Upper lobe of left lung (tissue), 6 donors: ENCODE data around the gene NPR2. TPM values are rescaled to one million over a fixed set of nuclear protein-coding genes. Genes with fewer than 3 reads are reported as not detected.

Source experiments
- ATAC-seq, 2 donors: fragments of 200-7000 bp; cut with Tn5 transposase; one replicate each; pipeline ENCODE4 v1.9.1; 2022; ENCODE audit warnings: mild to moderate bottlenecking in 2 of 2, moderate library complexity in 2 of 2; ENCODE audit not compliant: low FRiP score in 2 of 2
- DNase-seq, 2 donors: peaks; one replicate each; pipeline ENCODE4 v3.0.0-alpha.2; 2019 to 2020
- H3K27ac ChIP-seq, 4 donors: fragments of 200-600 bp; sonication (generic); one replicate each; pipeline ENCODE4 v1.5.1; 2016 to 2019
- H3K27me3 ChIP-seq, 4 donors: fragments of 200-600 bp; sonication (generic); one replicate each; pipeline ENCODE4 v1.5.1; 2017 to 2019
- H3K36me3 ChIP-seq, 4 donors: fragments of 200-600 bp; sonication (generic); one replicate each; pipeline ENCODE4 v1.5.1; 2016 to 2019
- H3K4me1 ChIP-seq, 4 donors: fragments of 200-600 bp; sonication (generic); one replicate each; pipeline ENCODE4 v1.5.1; 2018 to 2019
- H3K4me3 ChIP-seq, 4 donors: fragments of 200-600 bp; sonication (generic); one replicate each; pipeline ENCODE4 v1.5.1; 2017 to 2019; ENCODE audit warnings: mild to moderate bottlenecking in 2 of 4, moderate library complexity in 1 of 4
- H3K9me3 ChIP-seq, 4 donors: fragments of 200-600 bp; sonication (generic); one replicate each; pipeline ENCODE4 v1.5.1; 2018 to 2019
- CTCF ChIP-seq, 6 experiments: fragments of 450-650 bp in 4 of 6; fragments of 200-600 bp in 2 of 6; sonication (generic) in 2 of 6; IDR thresholded peaks; one replicate each; pipeline ENCODE4 v1.5.1; 2016 to 2019; ENCODE audit warnings: antibody characterized with exemption in 6 of 6
- EP300 ChIP-seq, 4 donors: sonication (generic); formaldehyde crosslinking; IDR thresholded peaks; one replicate each; pipeline ENCODE4 v1.5.1; 2017; ENCODE audit warnings: antibody characterized with exemption in 4 of 4, control low read depth in 2 of 4
- POLR2A ChIP-seq, 4 donors: fragments of 450-650 bp; IDR thresholded peaks; one replicate each; pipeline ENCODE4 v1.5.1; 2016 to 2017; ENCODE audit warnings: antibody characterized with exemption in 4 of 4, mild to moderate bottlenecking in 2 of 4
- POLR2AphosphoS5 ChIP-seq, 2 donors: sonication (generic); formaldehyde crosslinking; IDR thresholded peaks; one replicate each; pipeline ENCODE4 v1.5.1; 2017; ENCODE audit warnings: antibody characterized with exemption in 2 of 2
- WGBS, 2 donors: methylation state at CpG; one replicate each; pipeline ENCODE4 v1.1.5; 2017 to 2018; 5-methylcytosine and 5-hydroxymethylcytosine counted together
- total RNA-seq, 6 donors: library from RNA; depleted of rRNA in 4 of 6; stranded (reverse); fragments of >200 nt in 4 of 6; gene quantifications; one replicate each; pipeline versions ENCODE4 v1.1.0 to v1.2.1, GENCODE V29; 2016 to 2021
- donor health status: DM: no; HTN: no; CAD: no; lungs with moderate emphysema.
- donor health status: DM: no; HTN: yes; CAD: no; lungs with severe emphysema.

NPR2 gene
- total RNA-seq, 6 donors from 2014 or later, result 8.3 to 46.1 (median 13.1) TPM

GRCh38 chr9:35829764-35830096 lies 38.3 kb downstream of the NPR2 start:
- TF ChIP-seq EP300 (IDR thresholded peaks at IDR 0.05), result no peak
- TF ChIP-seq CTCF (IDR thresholded peaks at IDR 0.05), result no peak
- no peak for TF ChIP-seq POLR2AphosphoS5 (IDR thresholded peaks at IDR 0.05)
- TF ChIP-seq POLR2A (IDR thresholded peaks at IDR 0.05), result no peak
- ATAC-seq, result no peak
- 36 to 53% methylated on average over 2 of the region's 2 CpGs for WGBS, 2 donors
- Histone ChIP-seq H3K9me3 (no peaks in the 10 kb centered on the region), H3K36me3 (no peaks in the 10 kb centered on the region), H3K27me3 (no peaks in the 10 kb centered on the region), H3K4me3 (peak overlapping the region; percentile 75 to 88 (median 82)), H3K27ac (peak overlapping the region; percentile 92 to 97 (median 94)), H3K4me1 (peaks cover 30 to 54% (median 41%) of the 10 kb centered on the region in 4 donors)
- DNase-seq, result no peak

DNA sequence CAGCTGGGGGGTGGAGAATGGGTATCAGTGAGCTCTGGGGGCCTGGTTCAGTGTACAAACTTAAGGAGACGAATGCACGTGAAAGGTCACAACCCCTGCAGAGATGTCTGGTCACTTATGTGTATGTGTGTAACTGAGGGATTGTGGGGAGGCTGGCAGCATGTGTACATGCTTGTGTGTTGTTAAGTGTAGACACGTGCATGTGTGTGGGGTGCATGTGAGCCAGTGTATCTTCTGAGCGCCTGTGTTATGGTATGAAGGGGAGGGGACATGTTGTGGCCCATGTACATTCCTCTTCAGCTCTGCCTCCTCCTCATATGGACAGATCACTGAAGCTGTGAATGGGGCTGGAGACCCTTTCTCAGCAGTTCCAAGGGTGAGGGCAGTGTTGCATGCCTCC lies 39.6 kb downstream of the NPR2 start:
- TF ChIP-seq POLR2A (IDR thresholded peaks at IDR 0.05) (no peak), CTCF (IDR thresholded peaks at IDR 0.05) (no peak), EP300 (IDR thresholded peaks at IDR 0.05) (no peak), POLR2AphosphoS5 (IDR thresholded peaks at IDR 0.05) (no peak)
- no peaks in the 10 kb centered on the region for H3K36me3 ChIP-seq
- no peaks in the 10 kb centered on the region for H3K9me3 ChIP-seq
- no peaks in the 10 kb centered on the region for H3K27me3 ChIP-seq
- H3K4me3 ChIP-seq, result no peak overlapping the region
- H3K27ac ChIP-seq, result no peak overlapping the region
- H3K4me1 ChIP-seq, result peaks cover 40 to 54% (median 47%) of the 10 kb centered on the region in 4 donors
- DNase-seq, result no peak
- no peak for ATAC-seq
- WGBS, 2 donors, result 81 to 85% methylated on average over 4 of the region's 4 CpGs

DNA sequence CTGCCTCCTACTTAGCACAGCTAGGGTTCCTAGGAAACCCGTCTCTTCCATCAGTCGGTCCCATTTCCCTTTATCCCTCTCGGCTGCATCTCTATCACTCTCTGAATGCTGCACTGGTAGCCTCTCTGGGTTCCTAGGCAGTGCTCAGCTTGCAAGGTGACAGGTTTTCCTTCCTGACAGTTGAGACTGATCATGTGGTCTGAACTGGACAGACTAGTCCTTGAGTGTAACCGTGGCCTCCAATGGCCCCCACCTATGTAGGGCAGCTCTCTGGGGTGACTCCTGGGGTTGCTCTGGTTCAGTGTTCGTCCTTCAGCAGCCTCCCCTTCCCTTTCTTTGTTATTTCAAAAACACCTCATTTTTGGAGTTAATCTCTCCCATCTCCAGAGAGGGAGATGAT lies 41.4 kb downstream of the NPR2 start:
- Histone ChIP-seq H3K36me3 (no peaks in the 10 kb centered on the region), H3K27ac (peak overlapping the region; percentile 43 to 84 (median 64)), H3K4me1 (peaks cover 39 to 56% (median 47%) of the 10 kb centered on the region in 4 donors), H3K27me3 (no peaks in the 10 kb centered on the region), H3K9me3 (no peaks in the 10 kb centered on the region), H3K4me3 (no peak overlapping the region)
- WGBS, 2 donors, result 60 to 71% methylated on average over 5 of the region's 5 CpGs
- TF ChIP-seq POLR2A (IDR thresholded peaks at IDR 0.05), result peak in 1 of 4 donors; percentile 10
- TF ChIP-seq EP300 (IDR thresholded peaks at IDR 0.05), result peak in 1 of 4 donors; percentile 3
- no peak for TF ChIP-seq CTCF (IDR thresholded peaks at IDR 0.05)
- TF ChIP-seq POLR2AphosphoS5 (IDR thresholded peaks at IDR 0.05), result no peak
- no peak for ATAC-seq
- DNase-seq, result peak in 1 of 2 donors; percentile 60

DNA sequence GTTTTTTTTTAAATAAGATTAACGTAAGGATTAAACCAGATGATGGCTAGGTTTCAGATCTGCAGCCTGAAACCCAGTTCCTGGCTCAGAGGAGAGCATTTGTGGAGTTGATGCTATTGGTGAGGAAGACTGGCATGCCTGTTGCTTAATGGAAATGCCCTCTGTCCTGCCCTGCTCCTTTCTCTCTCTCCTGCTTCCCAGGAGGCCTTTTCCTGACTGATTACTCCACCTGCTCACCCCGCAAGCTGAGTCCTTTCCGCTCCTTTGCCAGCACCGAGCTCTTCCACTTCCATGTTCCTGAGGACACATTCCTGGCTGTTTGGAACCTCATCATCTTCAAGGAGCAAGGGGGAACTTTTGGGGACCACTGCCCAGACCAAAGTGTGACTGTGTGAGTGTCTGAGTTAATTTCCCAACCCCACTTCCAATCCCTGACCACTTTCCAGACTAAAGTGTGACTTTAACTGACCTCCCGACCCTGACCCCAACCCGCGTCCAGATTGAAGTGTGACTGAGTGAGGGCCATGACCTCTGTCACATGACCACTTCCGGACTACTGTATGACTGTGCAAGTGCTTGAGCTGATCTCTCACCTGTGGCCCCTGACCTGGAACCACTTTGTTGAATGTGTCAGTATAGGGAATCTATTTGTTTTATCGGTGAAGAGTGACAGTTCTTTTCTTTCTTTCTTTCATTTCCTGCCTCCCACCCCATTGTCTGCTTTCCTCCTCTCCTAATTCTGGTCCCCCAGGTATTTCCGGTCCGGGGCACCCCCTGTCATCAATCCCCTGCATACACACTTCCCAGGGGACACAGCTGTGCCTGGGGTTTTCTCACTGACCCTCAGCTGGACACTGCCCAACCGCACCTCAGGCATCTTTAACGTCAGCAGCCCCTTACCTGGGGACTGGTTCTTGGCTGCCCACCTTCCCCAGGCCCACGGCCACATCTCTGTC lies 43.1 kb downstream of the NPR2 start:
- ATAC-seq (no peak), DNase-seq (no peak)
- WGBS, 2 donors, result 77 to 85% methylated on average over 13 to 14 of the region's 14 CpGs
- Histone ChIP-seq H3K4me1 (peaks cover 35 to 51% (median 43%) of the 10 kb centered on the region in 4 donors), H3K36me3 (no peaks in the 10 kb centered on the region), H3K9me3 (no peaks in the 10 kb centered on the region), H3K27ac (peak overlapping the region; percentile 43 to 60 (median 51)), H3K27me3 (no peaks in the 10 kb centered on the region), H3K4me3 (no peak overlapping the region)
- TF ChIP-seq POLR2AphosphoS5 (IDR thresholded peaks at IDR 0.05), result no peak
- TF ChIP-seq EP300 (IDR thresholded peaks at IDR 0.05), result no peak
- no peak for TF ChIP-seq POLR2A (IDR thresholded peaks at IDR 0.05)
- no peak for TF ChIP-seq CTCF (IDR thresholded peaks at IDR 0.05)
